ENCODE results near the gene ANKRD23. TPM values are rescaled to one million over a fixed set of nuclear protein-coding genes. Genes with fewer than 3 reads are reported as not detected.
"Not testable (repeated sequence)": the region's sequence is repeated elsewhere in the genome, so short reads cannot be mapped to it uniquely, and the experiment has no call there.

ANKRD23 gene
- total RNA-seq = 1 to 10 TPM; 3.0 to 3.3 TPM
- 10 to 100 TPM in 1 of 6 donors, 1 to 10 TPM in 5; 5.3 to 10.5 (median 6.6) TPM for polyA plus RNA-seq (ENCODE audit: insufficient read length in 6 of 6)
- long read RNA-seq, donor 1 = 0 reads
- long read RNA-seq, donor 2 = 0 reads
- long read RNA-seq, donor 3 = 0 reads
- long read RNA-seq, donor 4 = 0 reads
- long read RNA-seq, donor 5 = 0 reads
- long read RNA-seq, donor 6 = 0 reads
- long read RNA-seq, donor 7, partial matches to known transcripts = 15 of 15 reads
- long read RNA-seq, donor 7, other reads (novel, unspliced or antisense) = 0 of 15 reads
- long read RNA-seq, donor 8 = 0 reads
- long read RNA-seq, donor 9 = 0 reads
- long read RNA-seq, donor 10, partial matches to known transcripts = 0 of 1 reads
- long read RNA-seq, donor 10, other reads (novel, unspliced or antisense) = 1 of 1 reads
- long read RNA-seq, donor 11, partial matches to known transcripts = 42 of 42 reads
- long read RNA-seq, donor 11, other reads (novel, unspliced or antisense) = 0 of 42 reads
- long read RNA-seq, donor 12, partial matches to known transcripts = 6 of 6 reads
- long read RNA-seq, donor 12, other reads (novel, unspliced or antisense) = 0 of 6 reads

GRCh38 chr2:96843538-96844268 lies at the start of gene ANKRD23:
Gene ANKRD23, minus strand, starts transcription at chr2:96844021. Its CDS starts 29 bp downstream, at chr2:96843992.
- no peak for TF ChIP-seq CTCF (IDR thresholded peaks at IDR 0.05)
- Histone ChIP-seq H3K4me3 (no peak within 1 kb of the TSS), H3K4me1 (peaks cover 0 to 11% of the 10 kb centered on the region in 2 donors), H3K9me3 (no peaks in the 10 kb centered on the region), H3K27me3 (no peaks in the 10 kb centered on the region), H3K36me3 (peaks cover 0 to 35% of the 10 kb centered on the region in 2 donors), H3K27ac (no peak within 1 kb of the TSS)
- ATAC-seq (no peak), DNase-seq (no peak)
- intact Hi-C loops (cut with DNase I) = no loop called here

DNA sequence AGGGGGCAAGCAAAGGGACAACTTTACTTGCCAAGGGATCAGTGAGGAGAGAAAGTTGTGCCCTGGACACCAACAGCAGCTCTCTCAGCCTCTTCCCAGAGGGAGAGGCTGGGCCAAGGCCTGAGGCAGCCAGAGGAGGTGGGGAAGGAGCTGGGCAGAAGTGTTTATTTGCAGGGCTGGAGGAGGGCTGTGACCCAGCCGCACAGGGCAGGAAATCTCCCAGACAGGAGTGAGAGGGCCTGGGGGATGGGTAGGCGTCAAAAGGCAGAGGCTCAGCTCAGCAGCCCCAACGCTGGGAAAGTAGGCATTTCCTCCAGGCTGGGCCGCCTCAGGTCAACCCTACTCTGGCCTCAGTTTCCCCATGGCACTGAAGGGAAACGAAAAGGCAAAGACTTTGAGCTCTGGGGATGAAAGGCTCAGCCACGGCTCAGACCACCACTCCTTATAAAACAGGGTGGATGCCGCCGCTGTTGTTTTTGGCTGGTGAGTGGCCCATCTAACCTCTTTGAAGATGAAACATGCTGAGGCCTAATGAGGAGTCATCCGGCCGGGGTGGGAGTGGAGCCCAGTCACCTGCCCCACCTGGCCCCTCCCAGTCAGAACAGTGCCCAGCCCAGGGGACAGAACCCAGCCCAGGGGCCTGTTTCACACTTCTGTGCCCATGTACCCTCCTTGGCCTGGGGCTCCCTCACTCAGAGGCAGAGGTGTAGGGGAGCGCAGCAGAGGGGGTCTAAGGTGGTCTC lies 47.9 kb upstream of the ANKRD23 start:
- no peak for TF ChIP-seq CTCF (IDR thresholded peaks at IDR 0.05)
- ATAC-seq (peak; percentile 87), DNase-seq (peak in 1 of 4 donors; percentile 84)
- Histone ChIP-seq H3K9me3 (no peaks in the 10 kb centered on the region), H3K36me3 (no peaks in the 10 kb centered on the region), H3K27ac (peak overlapping the region in 1 of 2 donors; percentile 33), H3K27me3 (no peaks in the 10 kb centered on the region), H3K4me3 (no peak overlapping the region), H3K4me1 (peaks cover 31 to 40% of the 10 kb centered on the region in 2 donors)
- intact Hi-C loops (cut with DNase I) = no loop called here

DNA sequence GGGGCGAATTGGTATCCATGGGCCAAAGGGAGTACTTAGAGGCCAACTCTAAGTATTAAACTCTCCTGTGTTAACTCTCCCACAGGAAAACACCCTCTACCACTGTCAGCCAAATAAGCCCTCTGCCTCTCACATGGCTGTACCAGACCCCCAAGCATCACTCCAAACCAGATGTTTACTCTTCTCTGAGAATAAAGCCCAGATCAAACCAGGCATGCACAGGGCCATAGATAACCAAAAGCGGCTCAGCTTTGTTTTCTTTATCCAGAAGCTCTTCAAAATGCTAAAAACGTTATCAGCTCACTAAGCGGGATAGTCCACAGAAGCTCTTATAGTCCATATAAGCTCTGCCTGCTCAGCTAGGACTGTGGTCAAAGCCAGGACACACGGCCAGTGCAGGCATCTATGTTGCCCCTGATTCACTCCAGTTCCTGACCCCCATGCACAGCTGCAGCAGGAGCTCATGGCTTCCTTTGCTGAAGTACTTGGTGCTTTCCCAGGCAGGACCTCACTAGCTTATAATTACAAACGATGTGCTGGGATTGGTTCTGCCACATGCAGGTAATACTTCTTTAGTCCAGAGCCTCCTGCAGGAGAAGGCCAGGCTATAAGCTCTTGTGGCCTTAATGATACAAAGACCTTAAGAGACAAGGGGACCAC lies 47.0 kb upstream of the ANKRD23 start:
- Histone ChIP-seq H3K4me1 (peaks cover 31 to 43% of the 10 kb centered on the region in 2 donors), H3K27ac (peak overlapping the region in 1 of 2 donors; percentile 33), H3K27me3 (no peaks in the 10 kb centered on the region), H3K36me3 (no peaks in the 10 kb centered on the region), H3K9me3 (no peaks in the 10 kb centered on the region), H3K4me3 (no peak overlapping the region)
- ATAC-seq = no peak
- DNase-seq = no peak
- TF ChIP-seq CTCF (IDR thresholded peaks at IDR 0.05) = no peak
- intact Hi-C loops (cut with DNase I) = no loop called here

GRCh38 chr2:96890252-96890651 lies 46.4 kb upstream of the ANKRD23 start:
- Histone ChIP-seq H3K4me1 (peaks cover 31 to 43% of the 10 kb centered on the region in 2 donors), H3K36me3 (no peaks in the 10 kb centered on the region), H3K4me3 (no peak overlapping the region), H3K9me3 (no peaks in the 10 kb centered on the region), H3K27ac (no peak overlapping the region), H3K27me3 (no peaks in the 10 kb centered on the region)
- DNase-seq = no peak
- TF ChIP-seq CTCF (IDR thresholded peaks at IDR 0.05) = no peak
- ATAC-seq = no peak
- intact Hi-C loops (cut with DNase I) = no loop called here

GRCh38 chr2:96889502-96889901 lies 45.7 kb upstream of the ANKRD23 start:
- peaks cover 31 to 47% of the 10 kb centered on the region in 2 donors for H3K4me1 ChIP-seq
- H3K9me3 ChIP-seq; ATAC-seq; H3K36me3 ChIP-seq; H3K27ac ChIP-seq; H3K27me3 ChIP-seq; H3K4me3 ChIP-seq; DNase-seq; intact Hi-C loops (cut with DNase I): not testable (repeated sequence)
